HG03520 (cell line): ENCODE data around the gene EFCAB5.
"Not testable (repeated sequence)": the region's sequence is repeated elsewhere in the genome, so short reads cannot be mapped to it uniquely, and the experiment has no call there.

Experiments
- ATAC-seq: cut with Tn5 transposase; IDR thresholded peaks from one replicate; pipeline ENCODE4 v1.9.1; 2021; ENCODE audit warnings: mild to moderate bottlenecking, moderate library complexity; ENCODE audit not compliant: unreplicated experiment

EFCAB5 gene

GRCh38 chr17:30002088-30002487, 60.7 kb downstream of the EFCAB5 start:
- ATAC-seq = no peak

- ATAC-seq = no peak
Observed at GRCh38 chr17:30005709-30006320, 64.4 kb downstream of the EFCAB5 start.

- ATAC-seq = not testable (repeated sequence)
Observed at GRCh38 chr17:30011934-30012333, 70.5 kb downstream of the EFCAB5 start.

GRCh38 chr17:30021708-30022317, 80.4 kb downstream of the EFCAB5 start:
- no peak for ATAC-seq

- ATAC-seq = not testable (repeated sequence)
Observed at GRCh38 chr17:30025325-30025724, 83.9 kb downstream of the EFCAB5 start.

- no peak for ATAC-seq
Observed at GRCh38 chr17:30027676-30028075, 86.2 kb downstream of the EFCAB5 start.

- no peak for ATAC-seq
Observed at GRCh38 chr17:30031214-30031869, 89.9 kb downstream of the EFCAB5 start.

GRCh38 chr17:30035369-30035768, 93.9 kb downstream of the EFCAB5 start:
- no peak for ATAC-seq

- not testable (repeated sequence) for ATAC-seq
Observed at GRCh38 chr17:30040719-30041518, 99.5 kb downstream of the EFCAB5 start.

- ATAC-seq = no peak
Observed at GRCh38 chr17:30041551-30041950, 100.1 kb downstream of the EFCAB5 start.

- ATAC-seq = no peak
Observed at GRCh38 chr17:30062372-30062771, 120.9 kb downstream of the EFCAB5 start.

- ATAC-seq = no peak
Observed at GRCh38 chr17:30064738-30065137, 123.3 kb downstream of the EFCAB5 start.

GRCh38 chr17:30068465-30068864, 127.0 kb downstream of the EFCAB5 start:
- ATAC-seq = no peak

- ATAC-seq = no peak
Observed at GRCh38 chr17:30074254-30074653, 132.8 kb downstream of the EFCAB5 start.

GRCh38 chr17:30074730-30075129, 133.3 kb downstream of the EFCAB5 start:
- ATAC-seq = no peak

- ATAC-seq = no peak
Observed at GRCh38 chr17:30082773-30083172, 141.3 kb downstream of the EFCAB5 start.

GRCh38 chr17:30084788-30085187, 143.4 kb downstream of the EFCAB5 start:
- ATAC-seq = no peak

- no peak for ATAC-seq
Observed at GRCh38 chr17:30086896-30087295, 145.5 kb downstream of the EFCAB5 start.

- not testable (repeated sequence) for ATAC-seq
Observed at GRCh38 chr17:30087431-30087830, 146.0 kb downstream of the EFCAB5 start.

- no peak for ATAC-seq
Observed at GRCh38 chr17:30091121-30091670, 149.8 kb downstream of the EFCAB5 start.

- no peak for ATAC-seq
Observed at GRCh38 chr17:30091771-30092170, 150.3 kb downstream of the EFCAB5 start.
